T-helper 9 cell (primary cell): Measurements from ENCODE around the gene CNNM4.

Experiments
- DNase-seq: peaks from one replicate; pipeline ENCODE4 v3.0.0-alpha.2; 2020
- total RNA-seq, 2 donors: gene quantifications; one replicate each; lab custom pipeline; 2026; lab: John Stamatoyannopoulos, UW

Gene CNNM4
- 15.9 to 16.7 reads per million in 2 donors for total RNA-seq

DNA sequence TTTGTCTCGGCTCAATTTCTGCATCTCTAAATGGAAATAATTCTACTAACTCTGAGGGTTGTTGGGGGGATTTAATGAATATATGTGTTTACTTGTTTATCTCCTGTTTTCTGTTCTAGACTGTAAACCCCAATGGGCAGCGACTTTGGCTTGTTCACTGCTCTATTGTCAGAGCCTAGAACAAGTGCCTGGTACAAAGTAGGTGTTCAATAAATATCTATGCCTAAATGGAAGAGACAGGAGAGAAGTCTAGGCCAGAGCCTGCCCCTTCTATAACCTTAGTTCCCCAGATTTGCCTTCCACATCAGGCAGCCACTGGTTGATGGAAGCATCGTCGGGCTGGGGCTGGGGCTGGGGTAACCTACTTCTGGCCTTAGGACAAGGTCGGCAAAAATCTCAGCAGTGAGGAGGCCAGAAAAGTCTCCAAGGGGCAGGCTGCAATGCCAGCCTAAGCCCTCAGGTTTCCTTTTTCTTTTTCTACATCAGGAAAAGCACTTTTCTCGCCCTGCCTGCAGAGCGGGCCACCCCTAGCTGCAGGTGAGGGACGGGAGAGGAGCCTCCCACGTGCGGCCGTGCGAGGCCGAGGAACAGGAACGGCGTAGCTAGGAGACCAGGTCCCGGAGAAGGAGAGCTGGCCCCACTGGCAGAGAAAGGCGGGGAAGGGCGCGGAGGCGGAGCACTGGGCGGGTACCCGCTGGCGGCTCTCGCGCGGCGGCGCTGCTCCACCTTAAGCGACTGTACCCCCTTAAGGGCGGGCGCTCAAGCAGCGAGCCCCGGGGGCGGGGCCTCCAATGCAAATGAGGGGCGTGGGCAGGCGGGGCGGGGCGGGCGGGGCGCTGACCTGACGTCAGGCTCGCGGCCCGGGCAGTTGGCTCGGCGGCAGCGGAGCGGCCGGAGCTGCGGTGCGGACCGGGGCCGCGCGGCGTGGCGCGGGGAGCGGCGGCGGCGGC, at the start of gene CNNM4:
CNNM4 (plus strand) TSS at position 867 of the 950 bp plus-strand sequence. CDS start 98 bp downstream, outside the sequence.
- peak; percentile 88 for DNase-seq

DNA sequence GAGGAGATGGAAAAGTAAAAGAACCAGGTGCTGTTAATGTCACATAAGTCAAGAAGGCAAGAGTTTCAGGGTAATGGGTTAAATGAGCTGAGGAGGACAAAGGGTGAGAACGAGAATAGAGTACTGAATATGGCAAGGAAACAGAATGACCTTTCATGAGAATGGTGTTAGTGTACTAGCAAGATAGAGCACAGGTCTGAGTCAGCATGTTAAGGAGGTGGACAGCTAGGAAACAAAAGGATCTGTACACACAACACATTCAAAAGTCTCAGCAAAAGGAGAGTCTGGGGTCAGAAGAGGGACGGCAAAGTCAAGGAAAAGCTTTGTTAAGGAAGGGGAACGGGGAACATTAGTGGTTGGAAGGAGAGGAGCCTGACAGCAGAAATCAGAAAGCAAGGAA, 49.7 kb upstream of the CNNM4 start:
- DNase-seq: no peak

DNA sequence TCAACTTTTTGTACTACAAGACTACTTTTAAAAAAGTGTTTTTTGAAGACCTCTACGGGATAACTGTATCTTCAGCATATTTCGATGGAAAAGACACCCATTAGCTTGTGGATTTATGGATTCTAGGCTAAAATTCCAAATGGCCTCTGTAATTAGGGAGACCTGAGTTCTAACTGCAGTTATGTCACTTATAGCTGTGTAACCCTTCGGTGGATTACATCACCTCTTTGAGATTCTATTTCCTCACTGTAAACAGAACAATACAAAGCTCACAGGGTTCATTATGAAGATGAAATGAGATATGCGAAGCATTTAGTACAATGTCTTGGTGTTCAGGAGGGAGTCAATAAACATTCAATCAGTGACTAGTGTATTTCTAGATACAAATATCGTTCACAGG, 45.0 kb upstream of the CNNM4 start:
- DNase-seq: no peak

DNA sequence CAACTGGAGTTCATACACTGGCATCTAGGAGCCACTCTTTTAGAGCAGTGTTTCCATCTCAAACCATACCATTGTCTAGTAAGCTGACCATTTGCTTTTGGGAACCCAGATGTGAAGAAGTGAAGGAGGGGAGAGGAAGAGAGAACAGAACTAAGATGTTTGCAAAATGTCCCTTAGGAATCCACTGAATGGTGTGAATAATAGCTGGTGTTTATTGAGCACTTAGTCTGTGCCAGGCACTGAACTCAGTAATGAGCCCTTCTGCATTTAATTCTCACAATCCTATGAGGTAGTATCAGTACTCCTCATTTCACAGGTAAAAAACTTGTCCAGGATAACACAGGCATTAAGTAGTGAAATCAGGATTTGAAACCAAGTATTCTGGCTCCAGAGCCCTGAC, 44.3 kb upstream of the CNNM4 start:
- no peak for DNase-seq

DNA sequence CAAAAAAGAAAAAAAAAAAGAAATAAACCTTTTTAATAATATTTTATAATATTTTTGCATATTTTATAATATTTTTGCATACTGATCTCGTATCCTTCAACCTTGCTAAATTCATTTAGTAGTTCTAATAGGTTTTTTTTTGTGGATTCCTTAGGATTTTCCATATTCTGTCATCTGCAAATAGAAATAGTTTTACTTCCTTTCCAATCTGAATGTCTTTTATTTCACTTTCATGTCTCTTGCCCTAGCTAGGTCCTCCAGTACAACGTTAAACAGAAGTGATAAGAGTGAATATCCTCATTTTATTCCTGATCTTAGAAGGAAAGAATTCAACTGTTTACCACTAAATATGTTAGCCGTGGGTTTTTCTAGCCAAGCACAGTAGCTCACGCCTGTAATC, 34.6 kb upstream of the CNNM4 start:
- DNase-seq: no peak

DNA sequence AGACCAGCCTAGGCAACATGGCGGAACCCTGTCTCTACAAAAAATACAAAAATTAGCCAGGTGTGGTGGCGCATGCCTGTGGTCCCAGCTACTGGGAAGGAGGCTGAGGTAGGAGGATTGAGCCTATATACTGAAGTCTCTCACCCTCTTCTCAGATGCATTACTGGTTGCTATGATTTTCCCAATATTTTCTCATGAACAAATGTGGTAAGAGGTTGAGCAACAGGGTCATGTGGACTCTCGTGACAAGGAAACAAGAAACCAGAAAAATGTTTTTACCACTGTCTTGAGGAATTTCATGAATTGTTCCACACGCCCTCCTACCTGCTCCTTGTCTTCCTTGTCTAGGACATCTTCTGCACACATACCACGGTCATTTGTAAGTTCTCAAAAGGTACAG, 33.3 kb upstream of the CNNM4 start:
- no peak for DNase-seq

DNA sequence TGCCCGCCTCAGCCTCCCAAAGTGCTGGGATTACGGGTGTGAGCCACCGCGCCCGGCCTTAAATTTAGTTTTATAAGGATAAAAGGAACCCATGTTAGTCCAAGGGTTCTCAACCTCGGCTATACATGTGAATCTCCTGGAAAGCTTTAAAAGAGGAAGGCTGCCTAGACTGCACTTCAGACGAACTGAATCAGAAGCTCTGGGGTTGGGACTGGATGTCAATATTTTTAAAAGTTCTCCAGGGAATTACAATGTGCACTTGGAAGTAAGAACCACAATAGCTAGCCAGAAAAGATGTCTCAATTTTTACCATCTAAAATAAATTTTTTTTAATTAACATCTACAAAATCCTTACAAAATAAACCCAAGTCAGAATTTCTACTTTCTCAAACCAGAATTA, 31.0 kb upstream of the CNNM4 start:
- no peak for DNase-seq

DNA sequence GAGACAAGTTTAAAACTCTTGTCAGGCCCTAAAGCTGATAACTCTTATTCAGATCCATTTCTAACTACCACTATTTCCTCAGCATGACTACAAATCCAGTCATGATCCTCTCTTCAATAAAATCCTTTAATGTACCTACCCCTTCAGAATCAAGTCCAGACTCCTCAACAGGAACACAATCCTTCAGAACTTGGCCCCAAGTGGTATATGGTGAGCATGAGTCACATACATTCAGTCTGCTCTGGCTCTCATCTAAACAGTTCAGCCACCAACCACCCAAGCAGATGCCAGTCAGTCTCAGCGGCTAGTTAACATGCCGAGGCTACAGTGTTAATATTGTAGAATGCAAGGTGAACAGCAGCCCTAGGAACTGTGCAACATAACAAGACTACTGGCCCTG, 30.5 kb upstream of the CNNM4 start:
- DNase-seq: no peak

DNA sequence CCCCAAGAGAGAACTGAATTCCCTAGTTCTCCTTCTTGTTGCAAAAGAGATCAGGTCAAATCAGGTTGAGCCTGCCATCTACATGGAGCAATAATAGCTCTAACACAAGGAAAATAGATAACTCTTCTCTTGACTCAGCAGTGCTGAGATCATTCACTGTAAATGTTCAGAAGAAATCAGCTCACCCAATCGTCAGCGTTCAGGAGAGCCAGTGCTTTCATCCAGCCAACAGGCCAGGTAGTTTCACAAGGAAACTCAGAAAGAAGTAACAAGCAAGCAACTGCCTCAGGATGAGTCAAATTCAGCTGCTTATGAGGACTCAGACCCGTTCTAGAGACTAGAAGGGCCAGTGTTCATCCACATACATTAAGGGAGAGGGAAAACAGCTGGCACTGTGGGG, 26.8 kb upstream of the CNNM4 start:
- no peak for DNase-seq

DNA sequence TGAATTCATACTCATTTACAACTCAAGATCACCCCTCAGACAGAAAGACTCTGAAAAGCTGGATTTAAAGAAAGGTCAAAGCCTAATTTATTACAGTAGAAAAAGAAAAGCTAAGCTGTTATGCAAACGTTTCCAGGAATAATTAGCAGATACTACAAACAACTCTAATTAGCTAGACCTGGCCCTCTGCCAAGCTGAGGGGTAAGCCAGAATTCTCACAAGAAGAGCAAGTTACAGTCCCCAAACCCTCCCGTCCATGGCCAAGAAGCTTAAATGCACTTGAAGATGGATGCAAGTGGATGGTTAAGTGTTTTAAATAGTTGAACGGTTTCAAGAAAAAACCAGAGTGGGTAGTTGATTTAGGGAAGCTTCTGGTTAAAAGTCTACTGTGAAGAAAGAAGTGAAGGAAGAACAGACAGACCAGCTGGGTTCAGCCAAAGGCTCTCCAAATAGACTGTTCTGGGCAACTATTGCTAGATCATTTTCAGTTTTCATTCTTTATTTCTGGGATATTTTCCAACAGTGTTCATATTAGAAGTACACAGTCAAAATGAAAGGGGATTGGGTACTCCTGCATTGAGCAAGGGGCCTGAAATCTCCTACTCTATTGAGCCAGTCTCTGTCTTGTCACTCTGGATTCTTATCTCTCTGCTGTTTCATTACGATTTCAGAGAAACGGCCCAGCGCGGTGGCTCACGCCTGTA, 25.7 kb upstream of the CNNM4 start:
- DNase-seq: no peak

DNA sequence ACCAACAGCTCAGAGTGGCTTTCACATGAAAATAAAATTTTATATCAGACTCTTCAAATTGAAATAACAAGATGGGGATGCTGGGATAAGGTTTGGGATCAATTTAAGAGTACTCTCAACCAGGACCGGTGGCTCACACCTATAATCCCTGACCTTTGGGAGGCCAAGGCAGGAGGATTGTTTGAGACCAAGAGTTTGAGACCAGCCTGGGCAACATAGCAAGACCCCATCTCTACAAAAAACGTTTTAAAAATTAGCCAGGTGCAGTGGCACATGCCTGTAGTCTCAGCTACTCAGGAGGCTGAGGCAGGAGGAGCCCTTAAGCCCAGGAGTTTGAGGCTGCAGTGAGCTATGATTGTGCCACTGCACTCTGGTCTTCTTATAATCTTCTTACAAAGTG, 23.5 kb upstream of the CNNM4 start:
- DNase-seq: no peak

DNA sequence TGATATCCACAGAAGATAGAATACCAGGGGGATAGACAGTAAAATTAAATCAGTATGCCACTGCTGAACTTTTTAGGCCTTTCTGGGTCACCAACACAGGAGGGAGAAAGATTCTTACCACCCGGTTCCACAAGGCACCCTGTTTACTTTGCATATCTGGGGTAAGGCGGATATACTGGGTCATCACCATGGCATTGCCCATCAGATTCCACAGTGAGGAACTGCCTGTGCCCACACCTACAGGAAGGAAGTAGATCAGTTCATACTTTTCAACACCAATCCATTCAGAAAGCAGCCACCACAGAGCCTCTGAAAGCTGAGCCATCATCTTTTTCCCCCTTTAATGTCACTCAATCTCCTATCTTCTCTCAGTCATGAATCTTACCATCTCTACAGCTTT, 22.9 kb upstream of the CNNM4 start:
- no peak for DNase-seq

DNA sequence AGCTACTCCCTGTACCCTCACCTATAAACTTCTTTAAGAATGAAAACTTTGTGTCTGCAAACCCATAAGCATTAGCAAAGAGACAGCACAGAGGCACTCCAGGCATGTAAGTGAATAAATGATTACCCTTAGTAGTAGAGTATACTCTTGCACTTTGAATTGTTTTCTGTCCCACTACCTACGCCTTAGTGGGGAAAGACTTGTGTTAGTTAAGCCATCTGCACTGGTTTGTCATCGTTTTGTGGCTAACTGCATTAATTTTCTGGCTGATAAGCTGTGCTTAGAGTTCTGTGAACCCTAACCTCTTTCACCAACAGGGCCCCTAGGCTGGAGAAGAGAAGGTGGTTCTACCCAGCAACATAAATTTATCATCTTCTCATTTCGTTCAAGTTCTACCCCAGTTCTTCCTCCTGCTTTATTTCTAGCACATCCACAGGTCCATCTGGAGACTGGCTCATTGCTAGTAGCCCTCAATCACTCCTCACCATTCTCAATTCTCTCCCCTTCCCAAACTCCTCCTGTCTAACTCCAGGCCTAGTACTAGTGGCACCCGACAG, 21.5 kb upstream of the CNNM4 start:
- DNase-seq: no peak

DNA sequence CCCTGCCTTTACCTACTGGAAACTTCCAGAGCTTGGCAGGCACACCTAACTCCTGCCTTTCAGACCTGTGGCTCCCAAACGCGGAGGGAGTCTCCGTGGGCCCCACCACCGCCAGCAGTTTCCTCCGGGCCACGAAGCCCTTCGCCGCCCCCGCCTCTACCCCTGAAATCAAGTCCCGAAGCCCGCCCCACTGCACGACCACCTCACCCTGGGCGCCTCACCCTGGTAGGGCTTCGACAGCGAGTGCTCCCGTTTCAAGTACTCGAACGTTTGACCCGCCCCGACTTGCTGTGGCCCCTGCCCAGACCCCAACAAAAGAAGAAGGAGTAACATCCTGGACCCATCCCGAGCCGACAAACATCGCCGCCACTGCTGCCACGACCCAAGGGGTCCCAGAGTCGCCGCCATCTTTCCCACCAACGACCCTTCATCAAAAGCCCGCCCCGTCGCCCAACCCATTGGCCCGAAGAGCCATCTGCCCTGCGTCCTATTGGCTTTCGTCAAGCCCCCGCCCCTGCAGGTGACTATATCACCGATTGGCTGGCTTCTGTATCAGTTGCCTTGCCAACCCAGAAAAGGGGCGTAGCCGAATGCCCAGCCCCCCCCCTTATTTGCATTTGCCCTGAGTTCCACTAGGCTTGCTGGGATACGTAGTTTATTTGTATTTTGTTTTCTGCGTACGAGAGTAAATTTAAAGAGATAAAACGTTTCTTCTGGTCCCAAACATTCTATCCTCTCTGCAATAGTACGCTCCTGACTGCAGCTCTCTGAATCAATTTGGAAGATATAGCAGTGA, 20.9 kb upstream of the CNNM4 start, which contains the start of gene LMAN2L:
LMAN2L (minus strand) TSS at position 432 of the 796 bp plus-strand sequence; CDS start at position 408, 24 bp downstream.
- peak; percentile 94 for DNase-seq

DNA sequence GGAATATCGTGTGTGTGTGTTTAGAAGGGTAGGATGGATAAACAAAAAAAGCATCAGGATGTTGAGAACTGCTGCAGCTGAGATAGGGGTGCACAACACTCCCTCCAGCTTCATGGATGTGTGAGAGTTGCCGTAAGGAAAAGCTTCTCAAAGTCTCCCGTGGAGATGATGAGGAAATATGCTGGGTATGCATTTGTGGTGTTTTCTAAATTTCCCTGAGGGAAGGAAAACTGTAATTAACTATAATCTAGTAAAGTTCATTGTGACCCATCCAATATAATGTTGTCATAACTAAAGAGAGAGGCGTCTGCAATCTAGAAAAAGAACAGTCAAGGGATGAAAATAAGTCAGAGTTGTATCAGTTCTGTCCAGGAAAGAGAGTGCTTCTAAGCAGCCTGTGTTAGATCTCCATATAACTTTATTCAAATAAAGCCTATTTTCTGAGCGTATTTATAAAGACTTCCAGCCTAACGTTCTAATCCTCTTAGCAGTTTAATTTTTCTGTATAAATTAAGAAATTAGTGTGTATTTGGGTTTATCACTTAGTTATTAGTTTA, 13.6 kb upstream of the CNNM4 start:
- no peak for DNase-seq

DNA sequence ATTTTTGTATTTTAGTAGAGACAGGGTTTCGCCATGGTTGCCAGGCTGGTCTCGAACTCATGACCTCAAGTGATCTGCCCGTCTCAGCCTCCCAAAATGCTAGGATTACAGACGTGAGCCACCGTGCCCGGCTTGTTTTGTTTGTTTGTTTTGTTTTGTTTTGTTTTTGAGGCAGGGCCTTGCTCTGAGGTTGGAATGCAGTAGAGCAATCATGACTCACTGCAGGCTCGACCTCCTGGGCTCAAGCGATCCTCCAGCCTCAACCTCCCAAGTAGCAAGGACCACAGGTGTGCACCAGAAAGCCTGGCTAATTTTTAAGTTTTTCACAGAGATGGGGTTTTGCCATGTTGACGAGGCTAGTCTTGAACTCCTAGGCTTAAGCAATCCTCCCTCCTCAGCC, 8.9 kb upstream of the CNNM4 start:
- DNase-seq: no peak

DNA sequence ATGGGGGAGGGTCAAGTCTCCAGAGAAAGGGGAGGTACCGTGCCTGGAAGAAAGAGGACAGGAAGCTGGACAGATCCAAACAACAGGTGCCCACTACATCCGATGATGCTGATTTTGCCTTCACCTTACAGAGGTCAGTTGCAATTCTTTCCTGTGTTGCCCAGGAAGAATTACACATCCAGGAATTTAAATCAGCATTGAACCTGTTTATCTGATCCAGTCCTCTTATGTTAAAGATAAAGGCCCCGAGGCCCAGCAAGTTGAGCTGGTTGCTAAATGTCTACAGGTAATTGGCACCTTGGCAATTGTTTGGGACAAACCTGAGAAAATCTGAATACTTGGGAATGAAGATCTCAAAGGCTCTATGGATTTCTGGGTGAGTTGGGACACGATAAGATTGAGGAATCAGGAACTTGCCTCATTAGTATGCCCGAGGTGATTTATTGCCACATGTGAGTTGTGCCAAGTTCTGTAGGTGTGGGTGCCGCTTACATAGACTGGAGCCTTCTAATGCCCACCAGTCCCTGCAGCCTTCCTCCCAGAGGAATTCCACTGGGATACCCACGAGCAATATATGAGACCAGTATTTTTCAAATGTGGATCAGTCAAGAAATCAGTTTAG, 6.9 kb upstream of the CNNM4 start:
- no peak for DNase-seq

DNA sequence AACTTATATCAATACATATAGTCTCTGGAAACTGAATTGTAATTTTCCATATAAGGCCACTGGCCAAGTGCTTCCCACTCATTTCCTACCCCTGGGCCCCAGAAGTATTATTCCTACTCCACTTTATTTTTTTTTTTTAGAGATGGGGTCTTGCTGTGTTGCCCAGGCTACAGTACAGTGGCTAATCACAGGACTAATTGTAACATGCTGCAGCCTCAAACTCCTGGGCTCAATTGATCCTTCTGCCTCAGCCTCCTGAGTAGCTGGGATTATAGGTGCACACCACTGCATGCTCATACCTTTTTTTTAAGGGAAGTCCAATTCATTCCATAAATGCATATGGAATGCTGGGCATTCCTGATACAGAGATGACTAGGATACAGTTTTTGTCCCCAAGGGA, 6.4 kb upstream of the CNNM4 start:
- DNase-seq: no peak

DNA sequence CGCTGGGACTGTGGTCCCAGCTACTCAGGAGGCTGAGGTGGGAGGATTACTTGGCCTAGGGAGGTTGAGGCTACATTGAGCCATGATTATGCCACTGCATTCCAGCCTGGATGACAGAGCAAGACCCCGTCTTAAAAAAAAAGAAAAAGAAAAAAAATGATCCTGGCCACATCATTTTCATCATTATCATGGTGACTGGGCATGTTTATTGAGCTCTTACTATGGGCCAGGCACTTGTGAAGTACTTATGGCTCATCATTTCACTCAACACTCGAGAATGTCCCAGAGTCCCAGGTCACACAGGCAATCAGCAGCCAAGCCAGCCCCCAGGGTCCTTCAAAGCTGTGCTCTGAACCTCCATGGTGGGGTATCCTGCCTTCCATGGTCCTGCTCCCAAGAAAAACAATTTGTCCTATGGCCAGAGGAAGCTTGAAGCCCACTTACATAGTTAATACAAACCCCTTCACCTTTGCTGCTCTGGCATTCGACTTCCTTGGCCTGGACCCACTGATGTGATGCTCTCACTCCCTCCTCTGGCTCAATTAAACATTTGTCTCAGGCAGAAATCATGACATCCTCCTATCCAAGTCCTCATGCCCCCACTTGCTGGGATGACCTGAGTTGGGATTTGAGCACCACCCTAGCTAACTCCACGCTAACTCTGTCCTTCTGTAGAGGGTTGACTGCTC, 3.8 kb upstream of the CNNM4 start:
- no peak for DNase-seq

DNA sequence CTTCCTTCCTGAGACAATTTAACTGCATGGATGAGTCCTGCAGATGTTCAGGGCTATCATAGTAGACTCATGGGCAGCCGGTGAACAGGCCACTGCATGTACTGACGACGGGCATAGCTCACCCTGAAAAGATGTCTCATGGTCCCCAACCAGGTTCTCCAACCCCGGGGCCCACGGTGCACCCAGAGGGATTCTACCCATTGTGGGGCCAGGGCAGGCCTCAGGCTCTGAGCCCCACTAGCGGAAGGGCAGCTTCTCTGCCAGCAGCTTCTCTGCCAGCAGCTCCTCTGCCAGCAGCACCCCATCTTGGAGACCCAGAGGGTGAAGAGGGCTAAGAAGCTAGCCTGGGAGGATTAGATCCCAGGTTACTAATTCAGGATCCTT, 3.2 kb upstream of the CNNM4 start:
- no peak for DNase-seq

DNA sequence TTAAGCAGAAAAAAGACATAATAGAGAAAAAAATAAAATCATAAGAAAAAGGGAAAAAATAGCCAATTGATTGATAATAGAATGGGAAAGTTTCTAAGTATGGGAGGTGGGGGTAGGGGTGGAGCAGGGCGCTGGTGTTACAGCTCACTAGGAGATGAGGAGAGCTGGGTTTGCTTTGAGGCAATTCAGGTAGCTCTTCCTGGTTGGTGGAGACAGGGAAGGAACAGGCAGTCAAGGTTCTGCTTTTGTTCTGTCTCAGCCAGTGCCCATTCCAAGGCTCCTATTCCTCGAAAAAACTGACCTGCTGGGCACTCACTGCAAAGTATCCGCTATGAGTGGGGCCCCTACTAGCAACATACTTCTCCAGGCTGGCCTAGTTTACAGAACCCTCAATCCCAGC, 1.7 kb upstream of the CNNM4 start:
- no peak for DNase-seq
